ENCODE measurements around the gene ARHGEF40.
A peak's percentile ranks its signal among the peaks of the same experiment; 100 is the strongest.

The ARHGEF40 gene

GRCh38 chr14:21084998-21085853, 15.1 kb downstream of the ARHGEF40 start:
- peak; percentile 54 for DNase-seq (ENCODE audit: extremely low read depth, low read depth)
- TF ChIP-seq CTCF (IDR thresholded peaks at IDR 0.05; ENCODE audit: low read depth, low read length) = no peak

GRCh38 chr14:21086908-21087293, 16.8 kb downstream of the ARHGEF40 start:
- no peak for DNase-seq (ENCODE audit: extremely low read depth, low read depth)
- no peak for TF ChIP-seq CTCF (IDR thresholded peaks at IDR 0.05; ENCODE audit: low read depth, low read length)

- TF ChIP-seq CTCF (IDR thresholded peaks at IDR 0.05; ENCODE audit: low read depth, low read length) = no peak
Observed at GRCh38 chr14:21087294-21088091, 17.4 kb downstream of the ARHGEF40 start.

DNA sequence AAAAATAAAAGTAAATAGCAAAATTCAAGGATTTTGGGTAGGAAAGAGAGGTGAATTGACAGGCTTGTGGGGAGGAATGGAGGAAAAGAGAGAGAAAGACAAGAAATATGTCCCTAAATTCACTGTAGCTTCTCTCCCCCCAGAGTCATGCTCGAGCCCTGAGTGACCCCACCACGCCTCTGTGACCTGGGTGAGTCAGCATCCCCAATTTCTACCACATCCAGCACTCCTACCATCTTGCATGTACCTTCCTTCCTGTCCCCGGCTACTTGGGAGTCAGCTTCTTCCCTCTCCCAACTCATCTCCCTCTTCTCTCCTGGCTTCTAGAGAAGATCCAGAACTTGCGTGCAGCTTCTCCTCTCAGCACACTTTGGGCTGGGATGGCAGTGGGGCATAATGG, 18.6 kb downstream of the ARHGEF40 start:
- no peak for DNase-seq (ENCODE audit: extremely low read depth, low read depth)
- no peak for TF ChIP-seq CTCF (IDR thresholded peaks at IDR 0.05; ENCODE audit: low read depth, low read length)

More at GRCh38 chr14:21087294-21088091, 17.4 kb downstream of the ARHGEF40 start:
- DNase-seq (ENCODE audit: extremely low read depth, low read depth) = peak; percentile 90

- TF ChIP-seq CTCF (IDR thresholded peaks at IDR 0.05; ENCODE audit: low read depth, low read length) = no peak
- no peak for DNase-seq (ENCODE audit: extremely low read depth, low read depth)
Observed at GRCh38 chr14:21089271-21089670, 19.2 kb downstream of the ARHGEF40 start.

DNA sequence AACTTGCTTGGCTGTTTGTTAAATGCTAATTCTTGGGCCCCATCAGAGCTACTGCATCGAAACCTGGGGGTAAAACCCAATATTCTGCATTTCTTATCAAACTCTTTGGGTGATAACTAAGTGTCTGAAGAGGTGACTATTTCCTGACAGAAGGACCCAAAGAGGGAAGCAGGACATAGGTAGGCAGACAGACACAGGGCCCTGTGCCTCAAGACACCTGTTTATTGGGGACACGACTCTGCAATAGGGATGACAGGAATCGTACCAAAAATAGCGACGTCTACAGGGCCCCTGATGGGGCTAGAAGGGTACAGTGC, 19.7 kb downstream of the ARHGEF40 start:
- DNase-seq (ENCODE audit: extremely low read depth, low read depth) = no peak
- TF ChIP-seq CTCF (IDR thresholded peaks at IDR 0.05; ENCODE audit: low read depth, low read length) = no peak
